ENCODE data around the gene HSD3B1.
"Not testable (repeated sequence)": the region's sequence is repeated elsewhere in the genome, so short reads cannot be mapped to it uniquely, and the experiment has no call there.

HSD3B1 gene

DNA sequence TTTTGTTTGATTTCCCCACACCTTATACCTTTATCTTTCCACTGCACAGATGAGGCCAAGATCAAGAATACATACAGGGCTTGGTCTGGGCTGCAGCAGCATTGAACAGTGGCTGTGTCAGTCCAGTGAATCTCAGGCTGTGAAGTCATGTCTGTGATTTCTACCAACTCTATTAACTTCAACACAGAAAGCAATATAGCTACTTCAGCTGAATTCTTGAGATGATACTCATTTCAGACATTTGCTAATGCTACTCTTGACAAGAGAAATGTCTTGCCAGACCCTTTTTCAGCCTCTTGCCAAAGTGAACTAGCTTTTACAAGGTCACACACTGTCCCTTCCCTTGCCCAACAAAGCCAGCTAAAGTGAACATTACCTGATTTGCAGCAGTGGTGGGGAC is 25.1 kb upstream of the HSD3B1 start:
- DNase-seq, result no peak
- Mint-ChIP-seq H3K27me3 (peaks cover 0 to 5% of the 10 kb centered on the region in 2 donors), H3K4me3 (no peak overlapping the region), H3K36me3 (no peaks in the 10 kb centered on the region), H3K9me3 (no peaks in the 10 kb centered on the region), H3K27ac (no peak overlapping the region), H3K4me1 (no peaks in the 10 kb centered on the region)
- no peak for ATAC-seq (replicated peaks)

GRCh38 chr1:119482517-119483425 is 24.2 kb upstream of the HSD3B1 start:
- no peak for DNase-seq
- no peak overlapping the region for H3K27ac Mint-ChIP-seq
- ATAC-seq (replicated peaks), result no peak
- H3K4me1 Mint-ChIP-seq, result no peaks in the 10 kb centered on the region
- H3K27me3 Mint-ChIP-seq, result peaks cover 2 to 5% of the 10 kb centered on the region in 2 donors
- no peak overlapping the region for H3K4me3 Mint-ChIP-seq
- H3K9me3 Mint-ChIP-seq, result no peaks in the 10 kb centered on the region
- no peaks in the 10 kb centered on the region for H3K36me3 Mint-ChIP-seq

DNA sequence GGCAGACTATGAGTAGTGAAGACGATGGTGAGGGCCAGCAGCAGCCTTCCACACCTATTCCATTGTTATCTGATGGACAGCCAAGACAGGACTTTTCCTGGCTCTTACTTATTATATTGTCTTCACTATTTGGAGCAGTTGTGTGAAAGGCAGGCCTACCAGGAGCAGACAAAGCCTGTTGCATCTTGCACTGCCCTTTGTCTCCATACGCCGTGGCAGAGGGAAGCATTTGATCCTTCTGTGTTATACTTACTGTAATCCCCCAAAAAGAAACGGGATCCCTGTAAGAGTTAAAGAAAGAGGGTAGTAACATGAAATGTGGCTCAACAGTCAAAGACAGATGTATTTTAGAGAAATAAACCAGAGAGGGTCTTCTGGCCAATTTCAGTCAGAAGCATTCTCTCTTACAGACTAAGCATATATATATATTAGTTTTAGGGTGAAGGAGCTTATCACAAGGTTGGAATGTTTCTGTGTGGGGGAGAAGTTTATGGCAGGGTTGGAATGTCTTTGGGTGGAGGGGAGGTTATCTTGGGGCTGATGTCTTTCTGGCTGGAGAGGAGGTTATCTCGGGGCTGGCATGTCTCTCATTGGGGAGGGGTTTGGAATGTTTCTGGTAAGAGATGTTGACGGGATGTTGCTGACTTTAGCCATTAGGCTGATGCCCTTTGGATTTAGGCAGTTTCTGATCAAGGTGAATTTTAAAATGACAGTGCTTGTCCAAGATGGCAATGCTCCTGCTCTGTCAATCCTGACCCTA is 23.4 kb upstream of the HSD3B1 start:
- DNase-seq (no peak), ATAC-seq (replicated peaks) (no peak)
- no peak overlapping the region for H3K27ac Mint-ChIP-seq
- H3K9me3 Mint-ChIP-seq, result no peaks in the 10 kb centered on the region
- H3K27me3 Mint-ChIP-seq, result peaks cover 8% of the 10 kb centered on the region in 2 donors
- no peak overlapping the region for H3K4me3 Mint-ChIP-seq
- H3K4me1 Mint-ChIP-seq, result no peaks in the 10 kb centered on the region
- no peaks in the 10 kb centered on the region for H3K36me3 Mint-ChIP-seq

- peaks cover 10 to 12% of the 10 kb centered on the region in 2 donors for H3K27me3 Mint-ChIP-seq
- no peaks in the 10 kb centered on the region for H3K36me3 Mint-ChIP-seq
- DNase-seq (no peak), ATAC-seq (replicated peaks) (no peak)
- H3K4me1 Mint-ChIP-seq, result no peaks in the 10 kb centered on the region
- H3K4me3 Mint-ChIP-seq, result no peak overlapping the region
- H3K27ac Mint-ChIP-seq, result no peak overlapping the region
- H3K9me3 Mint-ChIP-seq, result no peaks in the 10 kb centered on the region
Observed at GRCh38 chr1:119485201-119485600, 21.8 kb upstream of the HSD3B1 start.

DNA sequence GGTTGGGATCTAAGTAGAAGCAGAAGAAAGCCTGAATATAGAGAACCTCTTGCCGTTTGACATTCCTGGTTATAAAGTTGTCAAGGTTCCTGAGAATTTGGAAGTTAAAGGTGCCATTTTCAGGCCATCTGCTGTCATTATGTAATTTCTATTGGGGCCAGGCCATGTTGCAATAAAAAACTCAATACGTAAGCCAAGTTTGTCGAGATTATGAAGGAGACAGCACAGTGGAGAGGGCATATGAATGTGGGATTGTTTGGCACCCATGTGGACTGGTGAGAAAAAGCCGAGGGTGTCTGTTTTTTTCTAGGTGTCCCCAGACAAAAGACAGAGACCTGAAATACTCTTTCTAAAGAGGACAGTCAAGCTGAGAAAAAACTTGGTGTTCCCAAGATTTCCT is 18.8 kb upstream of the HSD3B1 start:
- no peak overlapping the region for H3K27ac Mint-ChIP-seq
- H3K4me1 Mint-ChIP-seq, result no peaks in the 10 kb centered on the region
- no peaks in the 10 kb centered on the region for H3K36me3 Mint-ChIP-seq
- no peaks in the 10 kb centered on the region for H3K9me3 Mint-ChIP-seq
- H3K27me3 Mint-ChIP-seq, result peaks cover 8 to 10% of the 10 kb centered on the region in 2 donors
- ATAC-seq (replicated peaks) (no peak), DNase-seq (no peak)
- H3K4me3 Mint-ChIP-seq, result no peak overlapping the region

GRCh38 chr1:119489201-119489600 is 17.8 kb upstream of the HSD3B1 start:
- Mint-ChIP-seq H3K4me3 (no peak overlapping the region), H3K27me3 (peaks cover 7 to 10% of the 10 kb centered on the region in 2 donors), H3K36me3 (no peaks in the 10 kb centered on the region), H3K27ac (no peak overlapping the region), H3K4me1 (no peaks in the 10 kb centered on the region), H3K9me3 (no peaks in the 10 kb centered on the region)
- ATAC-seq (replicated peaks) (no peak), DNase-seq (no peak)

DNA sequence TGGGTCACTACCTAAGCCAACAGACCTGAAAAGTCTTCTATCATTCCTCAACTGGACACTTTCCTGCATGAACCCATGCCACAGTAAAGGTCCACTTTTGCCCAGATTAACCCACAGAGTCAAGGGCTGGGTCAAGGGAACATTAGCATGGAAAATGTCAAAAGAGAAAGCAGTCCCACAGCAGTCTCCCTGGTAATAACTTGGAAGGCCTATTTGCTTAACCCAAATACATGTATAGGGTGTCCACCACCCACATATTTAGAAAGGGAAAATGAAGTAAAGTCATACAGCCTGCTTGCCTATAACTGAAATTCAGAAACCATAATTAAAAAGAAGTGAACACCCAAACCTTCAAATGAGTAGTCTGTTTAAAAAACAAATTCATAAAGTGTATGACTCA is 16.1 kb upstream of the HSD3B1 start:
- Mint-ChIP-seq H3K27ac (no peak overlapping the region), H3K4me1 (no peaks in the 10 kb centered on the region), H3K9me3 (peaks cover 0 to 3% of the 10 kb centered on the region in 2 donors), H3K4me3 (no peak overlapping the region), H3K27me3 (peaks cover 7 to 10% of the 10 kb centered on the region in 2 donors), H3K36me3 (no peaks in the 10 kb centered on the region)
- ATAC-seq (replicated peaks) (no peak), DNase-seq (no peak)

GRCh38 chr1:119492763-119493162 is 14.2 kb upstream of the HSD3B1 start:
- DNase-seq, result no peak
- no peak overlapping the region for H3K27ac Mint-ChIP-seq
- H3K27me3 Mint-ChIP-seq, result peaks cover 7 to 13% of the 10 kb centered on the region in 2 donors
- peaks cover 0 to 4% of the 10 kb centered on the region in 2 donors for H3K36me3 Mint-ChIP-seq
- H3K4me1 Mint-ChIP-seq, result no peaks in the 10 kb centered on the region
- H3K4me3 Mint-ChIP-seq, result no peak overlapping the region
- no peak for ATAC-seq (replicated peaks)
- peaks cover 5 to 10% of the 10 kb centered on the region in 2 donors for H3K9me3 Mint-ChIP-seq

- DNase-seq (no peak), ATAC-seq (replicated peaks) (no peak)
- no peaks in the 10 kb centered on the region for H3K36me3 Mint-ChIP-seq
- no peak overlapping the region for H3K4me3 Mint-ChIP-seq
- no peak overlapping the region for H3K27ac Mint-ChIP-seq
- H3K27me3 Mint-ChIP-seq, result peaks cover 4 to 9% of the 10 kb centered on the region in 2 donors
- H3K9me3 Mint-ChIP-seq, result peaks cover 0 to 6% of the 10 kb centered on the region in 2 donors
- no peaks in the 10 kb centered on the region for H3K4me1 Mint-ChIP-seq
Observed at GRCh38 chr1:119504831-119505230, 2.2 kb upstream of the HSD3B1 start.

GRCh38 chr1:119510046-119510445 is 3.0 kb downstream of the HSD3B1 start:
- H3K36me3 Mint-ChIP-seq, result no peaks in the 10 kb centered on the region
- H3K27me3 Mint-ChIP-seq, result peaks cover 0 to 4% of the 10 kb centered on the region in 2 donors
- DNase-seq (no peak), ATAC-seq (replicated peaks) (no peak)
- H3K4me3 Mint-ChIP-seq, result no peak overlapping the region
- H3K27ac Mint-ChIP-seq, result no peak overlapping the region
- no peaks in the 10 kb centered on the region for H3K9me3 Mint-ChIP-seq
- H3K4me1 Mint-ChIP-seq, result no peaks in the 10 kb centered on the region

- no peak overlapping the region for H3K27ac Mint-ChIP-seq
- H3K4me1 Mint-ChIP-seq, result no peaks in the 10 kb centered on the region
- H3K27me3 Mint-ChIP-seq, result peaks cover 0 to 5% of the 10 kb centered on the region in 2 donors
- no peaks in the 10 kb centered on the region for H3K36me3 Mint-ChIP-seq
- no peaks in the 10 kb centered on the region for H3K9me3 Mint-ChIP-seq
- DNase-seq, result no peak
- ATAC-seq (replicated peaks), result no peak
- H3K4me3 Mint-ChIP-seq, result no peak overlapping the region
Observed at GRCh38 chr1:119515221-119515620, 8.2 kb downstream of the HSD3B1 start.

DNA sequence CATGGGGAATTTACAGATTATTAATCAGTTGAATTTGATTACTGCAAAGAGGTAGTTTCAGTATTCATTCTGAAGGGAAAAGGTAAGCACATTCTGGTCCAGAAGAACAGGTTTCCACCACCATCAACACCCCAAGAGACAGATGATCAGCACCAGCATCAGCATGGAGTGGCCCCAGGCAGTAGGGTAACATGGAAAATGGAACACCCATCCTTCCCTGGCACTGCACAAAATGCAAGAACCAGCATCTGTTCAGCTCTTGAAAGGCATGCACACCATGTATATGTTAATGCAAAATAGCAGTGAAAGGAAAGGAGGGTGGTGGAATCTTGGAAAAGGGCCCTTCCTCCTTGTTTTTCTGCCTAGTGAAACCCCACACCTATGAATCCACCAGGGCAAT is 9.2 kb downstream of the HSD3B1 start:
- ATAC-seq (replicated peaks), result no peak
- H3K27me3 Mint-ChIP-seq, result peaks cover 0 to 9% of the 10 kb centered on the region in 2 donors
- no peaks in the 10 kb centered on the region for H3K4me1 Mint-ChIP-seq
- H3K4me3 Mint-ChIP-seq, result no peak overlapping the region
- H3K36me3 Mint-ChIP-seq, result no peaks in the 10 kb centered on the region
- H3K27ac Mint-ChIP-seq, result no peak overlapping the region
- H3K9me3 Mint-ChIP-seq, result no peaks in the 10 kb centered on the region
- DNase-seq, result no peak

DNA sequence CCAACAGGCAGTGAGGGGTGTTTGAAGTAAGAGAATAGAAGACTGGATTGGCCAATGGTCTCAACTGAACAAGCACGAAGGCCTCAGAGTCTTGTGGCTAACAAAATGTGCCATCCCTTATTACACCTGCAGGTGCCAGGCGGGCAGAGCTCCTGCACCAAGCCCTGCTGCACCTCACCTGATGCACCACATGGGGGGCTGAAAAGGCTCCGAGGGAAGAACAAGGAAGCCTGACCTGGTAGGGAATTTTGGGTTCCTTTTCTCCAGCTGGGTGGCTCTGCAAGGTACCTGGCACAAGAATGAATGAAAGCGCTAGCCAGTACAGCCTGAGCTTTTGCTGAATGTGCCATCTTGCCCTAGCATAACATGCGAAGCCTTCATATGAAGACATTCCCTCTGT is 9.7 kb downstream of the HSD3B1 start:
- Mint-ChIP-seq H3K4me1 (no peaks in the 10 kb centered on the region), H3K36me3 (no peaks in the 10 kb centered on the region), H3K27me3 (peaks cover 1 to 9% of the 10 kb centered on the region in 2 donors), H3K4me3 (no peak overlapping the region), H3K9me3 (no peaks in the 10 kb centered on the region), H3K27ac (no peak overlapping the region)
- ATAC-seq (replicated peaks), result no peak
- DNase-seq, result no peak

DNA sequence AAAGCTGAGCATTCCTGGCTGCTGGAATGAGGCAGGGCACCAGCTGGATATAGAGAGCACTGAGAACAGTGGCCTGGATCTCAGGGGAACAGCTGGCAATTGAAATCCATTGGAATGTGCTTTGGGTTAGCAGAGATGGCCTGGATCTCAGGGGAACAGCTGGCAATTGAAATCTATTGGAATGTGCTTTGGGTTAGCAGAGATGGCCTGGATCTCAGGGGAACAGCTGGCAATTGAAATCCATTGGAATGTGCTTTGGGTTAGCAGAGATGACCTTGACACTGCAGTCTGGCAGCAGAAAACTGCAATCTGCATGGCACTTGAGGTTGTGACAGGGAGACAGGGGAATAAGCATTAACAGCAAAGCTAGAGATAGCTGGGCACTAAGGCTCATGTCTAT is 10.7 kb downstream of the HSD3B1 start:
- not testable (repeated sequence) for H3K4me1 Mint-ChIP-seq; ATAC-seq (replicated peaks); H3K9me3 Mint-ChIP-seq; H3K27ac Mint-ChIP-seq; DNase-seq; H3K4me3 Mint-ChIP-seq; H3K36me3 Mint-ChIP-seq
- H3K27me3 Mint-ChIP-seq, result peaks cover 9 to 11% of the 10 kb centered on the region in 2 donors
